Ovary (tissue), 10 donors: ENCODE results near the gene TFG. TPM values are rescaled to one million over a fixed set of nuclear protein-coding genes. Genes with fewer than 3 reads are reported as not detected.
"Not testable (repeated sequence)": the region's sequence is repeated elsewhere in the genome, so short reads cannot be mapped to it uniquely, and the experiment has no call there.

Source experiments
- DNase-seq, 5 donors: peaks; one replicate each; pipeline ENCODE4 v3.0.0-alpha.2; 2019 to 2020
- H3K27ac ChIP-seq, 2 donors: fragments of 200-600 bp; one replicate each; pipeline versions ENCODE4 v1.5.1 to v1.8.0; 2019 to 2022
- H3K27me3 ChIP-seq: fragments of 200-600 bp; one replicate; pipeline ENCODE4 v1.8.0; 2022
- H3K36me3 ChIP-seq: fragments of 200-600 bp; sonication (generic); one replicate; pipeline ENCODE4 v1.5.1; 2019
- H3K4me1 ChIP-seq: one replicate; pipeline ENCODE4 v1.8.1; 2013; ENCODE audit warnings: mild to moderate bottlenecking, moderate library complexity; ENCODE audit not compliant: insufficient read depth
- H3K4me3 ChIP-seq: fragments of 200-600 bp; sonication (generic); one replicate; pipeline ENCODE4 v1.5.1; 2017
- H3K9me3 ChIP-seq, 2 donors: fragments of 200-600 bp in 1 of 2; sonication (generic) in 1 of 2; one replicate each; pipeline versions ENCODE4 v1.5.1 to v1.8.1; 2013 to 2019; ENCODE audit warnings: mild to moderate bottlenecking in 1 of 2, moderate library complexity in 1 of 2
- CTCF ChIP-seq, 3 donors: fragments of 450-650 bp in 2 of 3; fragments of 200-600 bp in 1 of 3; IDR thresholded peaks; one replicate each; pipeline versions ENCODE4 v1.5.1 to v1.8.0; 2016 to 2022; ENCODE audit warnings: antibody characterized with exemption in 3 of 3, mild to moderate bottlenecking in 1 of 3
- EP300 ChIP-seq: sonication (generic); formaldehyde crosslinking; IDR thresholded peaks from one replicate; pipeline ENCODE4 v1.6.1; 2017; ENCODE audit warnings: antibody characterized with exemption
- POLR2A ChIP-seq: fragments of 450-650 bp; IDR thresholded peaks from one replicate; pipeline ENCODE4 v1.6.1; 2017; ENCODE audit warnings: antibody characterized with exemption, mild to moderate bottlenecking, moderate library complexity
- WGBS, 3 donors: extraction: QIAGEN DNeasy Blood & Tissue Kit in 1 of 3; methylation state at CpG; one replicate each; pipeline versions ENCODE4 v1.1.5 to v1.1.7; 2013 to 2017; 5-methylcytosine and 5-hydroxymethylcytosine counted together
- intact Hi-C, 4 donors: fragments of 100-400 bp; cut with DNase I; formaldehyde crosslinking; loops; one replicate each; pipeline versions ENCODE4 v1.11.0 to v1.15.1; 2022 to 2023
- long read RNA-seq, 3 donors: library from polyadenylated mRNA in 2 of 3; unstranded in 2 of 3; transcript quantifications; one replicate each; pipeline ENCODE4 v2.0.0 and lab custom pipeline, GENCODE V29; 2021 to 2026
- polyA plus RNA-seq, 2 donors: library from polyadenylated mRNA; stranded (reverse); fragments of 200-250 nt in 1 of 2; fragments of 350-450 nt in 1 of 2; fragmentation: Illumina TruSeq in 1 of 2; extraction: RNeasy Lipid Tissue Mini Kit (QIAGEN cat#74804) in 1 of 2; gene quantifications; one replicate each; pipeline ENCODE4 v1.2.3, GENCODE V29; 2013 to 2014
- total RNA-seq, 7 donors: library from RNA; depleted of rRNA in 2 of 7; stranded (reverse); fragments of >200 nt in 2 of 7; fragmentation: NEBNext Ultra II Directional in 3 of 7; extraction: Animal tissue kit (Norgen Biotek cat#: 25700) in 3 of 7; gene quantifications; one replicate each; pipeline versions ENCODE4 v1.1.0 to v1.2.4, GENCODE V29; 2016 to 2023
- donor health status: DM: no; HTN: no; CAD: no; lungs with moderate emphysema.
- donor health status: DM: no; HTN: no; CAD: no.
- donor health status: Bipolar disorder and iron deficiency.
- donor health status: DM: yes; HTN: yes; CAD: no.
- donor health status: DM: no; HTN: no; CAD: no.
- donor health status: DM: yes; HTN: yes; CAD: no.

Gene TFG
- total RNA-seq (10 to 100 TPM; 38.5 to 69.5 (median 64.7) TPM), polyA plus RNA-seq (100 to 1,000 TPM in 1 of 2 donors, 10 to 100 TPM in 1; 45.4 to 114 TPM)
- long read RNA-seq, donor 1, transcript TFG-204 (8 exons, 1,783 nt): minor isoform, 66 of 341 reads
- long read RNA-seq, donor 1, transcript TFG-208 (8 exons, 1,696 nt): minor isoform, 31 of 341 reads
- long read RNA-seq, donor 1, transcript TFG-202 (8 exons, 1,716 nt): minor isoform, 9 of 341 reads
- long read RNA-seq, donor 1, transcript TFG-201 (8 exons, 1,978 nt): major isoform, 207 of 341 reads
- long read RNA-seq, donor 1, partial matches to known transcripts: 13 of 341 reads
- long read RNA-seq, donor 1, other reads (novel, unspliced or antisense): 15 of 341 reads
- long read RNA-seq, donor 2, transcript TFG-201 (8 exons, 1,978 nt): major isoform, 33 of 65 reads
- long read RNA-seq, donor 2, transcript TFG-208 (8 exons, 1,696 nt): minor isoform, 10 of 65 reads
- long read RNA-seq, donor 2, transcript TFG-206 (2 exons, 3,271 nt): minor isoform, 7 of 65 reads
- long read RNA-seq, donor 2, transcript TFG-204 (8 exons, 1,783 nt): minor isoform, 8 of 65 reads
- long read RNA-seq, donor 2, partial matches to known transcripts: 5 of 65 reads
- long read RNA-seq, donor 2, other reads (novel, unspliced or antisense): 0 of 65 reads
- long read RNA-seq, donor 3, transcript TFG-204 (8 exons, 1,783 nt): minor isoform, 23 of 128 reads
- long read RNA-seq, donor 3, transcript TFG-201 (8 exons, 1,978 nt): major isoform, 84 of 128 reads
- long read RNA-seq, donor 3, transcript TFG-208 (8 exons, 1,696 nt): minor isoform, 11 of 128 reads
- long read RNA-seq, donor 3, partial matches to known transcripts: 2 of 128 reads
- long read RNA-seq, donor 3, other reads (novel, unspliced or antisense): 8 of 128 reads

- Histone ChIP-seq H3K27ac (peak within 1 kb of the TSS; percentile 87 to 96), H3K4me3 (peak within 1 kb of the TSS; percentile 83), H3K27me3 (no peaks in the 10 kb centered on the region), H3K4me1 (peaks cover 9% of the 10 kb centered on the region), H3K36me3 (no peaks in the 10 kb centered on the region), H3K9me3 (no peaks in the 10 kb centered on the region)
- TF ChIP-seq POLR2A: peak; percentile 71
- no peak for TF ChIP-seq CTCF (IDR thresholded peaks at IDR 0.05)
- peak; percentile 78 for TF ChIP-seq EP300
- WGBS, 3 donors: 0 to 1% (median 0%) methylated on average over 44 to 76 of the region's 76 CpGs
- intact Hi-C loops: loop anchor here in 1 of 4 donors (2.0 kb wide), 1 partner anchor 866 kb away; the partner anchor contains the start of gene PCNP
- peak; percentile 97 to 99 (median 99) for DNase-seq
Measured at GRCh38 chr3:100708989-100709841, at the start of gene TFG. Gene TFG, plus strand, starts transcription at chr3:100709494. Its CDS starts 4,192 bp downstream, at chr3:100713686.

GRCh38 chr3:100661294-100661693, 48.0 kb upstream of the TFG start:
- H3K4me3 ChIP-seq: not testable (repeated sequence)

GRCh38 chr3:100662113-100662823, 47.0 kb upstream of the TFG start:
- Histone ChIP-seq H3K36me3 (no peaks in the 10 kb centered on the region), H3K9me3 (no peaks in the 10 kb centered on the region), H3K4me1 (no peaks in the 10 kb centered on the region), H3K27me3 (no peaks in the 10 kb centered on the region), H3K27ac (no peak overlapping the region), H3K4me3 (no peak overlapping the region)
- no peak for TF ChIP-seq CTCF (IDR thresholded peaks at IDR 0.05)
- TF ChIP-seq POLR2A: no peak
- no peak for TF ChIP-seq EP300
- intact Hi-C loops: no loop called here
- WGBS, 3 donors: 39 to 48% (median 46%) methylated on average over 2 of the region's 2 CpGs
- DNase-seq: no peak

More at GRCh38 chr3:100661294-100661693, 48.0 kb upstream of the TFG start:
- DNase-seq, H3K27ac ChIP-seq, H3K27me3 ChIP-seq, H3K4me1 ChIP-seq, H3K9me3 ChIP-seq, intact Hi-C loops, H3K36me3 ChIP-seq: not testable (repeated sequence)

- H3K36me3 ChIP-seq: no peaks in the 10 kb centered on the region
- TF ChIP-seq CTCF (IDR thresholded peaks at IDR 0.05) (no peak), EP300 (no peak), POLR2A (no peak)
- no peak overlapping the region for H3K27ac ChIP-seq
- peaks cover 0 to 4% of the 10 kb centered on the region in 2 donors for H3K9me3 ChIP-seq
- H3K4me1 ChIP-seq: no peaks in the 10 kb centered on the region
- DNase-seq: no peak
- no peaks in the 10 kb centered on the region for H3K27me3 ChIP-seq
- intact Hi-C loops: no loop called here
- no peak overlapping the region for H3K4me3 ChIP-seq
- WGBS, 3 donors: 54 to 73% (median 56%) methylated on average over 7 of the region's 7 CpGs
Measured at GRCh38 chr3:100665230-100665629, 44.1 kb upstream of the TFG start.

GRCh38 chr3:100666699-100667098, 42.6 kb upstream of the TFG start:
- 57 to 72% (median 60%) methylated on average over 5 to 6 of the region's 6 CpGs for WGBS, 3 donors
- intact Hi-C loops, H3K9me3 ChIP-seq: not testable (repeated sequence)

GRCh38 chr3:100667316-100667715, 42.0 kb upstream of the TFG start:
- H3K9me3 ChIP-seq, H3K27me3 ChIP-seq, H3K27ac ChIP-seq, H3K36me3 ChIP-seq, intact Hi-C loops, H3K4me3 ChIP-seq, H3K4me1 ChIP-seq, DNase-seq: not testable (repeated sequence)
- WGBS, 3 donors: 33 to 48% (median 42%) methylated on average over 1 of the region's 1 CpG

More at GRCh38 chr3:100666699-100667098, 42.6 kb upstream of the TFG start:
- H3K27ac ChIP-seq, H3K4me3 ChIP-seq, DNase-seq, H3K4me1 ChIP-seq, H3K27me3 ChIP-seq, H3K36me3 ChIP-seq: not testable (repeated sequence)

GRCh38 chr3:100670995-100671394, 38.3 kb upstream of the TFG start:
- 90 to 95% (median 94%) methylated on average over 2 of the region's 2 CpGs for WGBS, 3 donors
- H3K4me1 ChIP-seq, H3K4me3 ChIP-seq, DNase-seq, H3K9me3 ChIP-seq, H3K36me3 ChIP-seq, H3K27ac ChIP-seq, H3K27me3 ChIP-seq, intact Hi-C loops: not testable (repeated sequence)
